ENCODE results near the gene RSPH6A.

The RSPH6A gene

GRCh38 chr19:45782162-45782691 lies 32.9 kb downstream of the RSPH6A start, which contains the start of gene DMPK:
TSS of gene DMPK (minus strand) at chr19:45782490. CDS start at chr19:45782352, 138 bp downstream.
- DNase-seq (ENCODE audit: extremely low read depth, low read depth), result no peak
- TF ChIP-seq CTCF (IDR thresholded peaks at IDR 0.05; ENCODE audit: low read depth, low read length), result no peak

- TF ChIP-seq CTCF (IDR thresholded peaks at IDR 0.05; ENCODE audit: low read depth, low read length), result no peak
- DNase-seq (ENCODE audit: extremely low read depth, low read depth), result no peak
These were observed 33.6 kb downstream of the RSPH6A start for GRCh38 chr19:45781214-45782161.

GRCh38 chr19:45780448-45781213 lies 34.5 kb downstream of the RSPH6A start:
- no peak for TF ChIP-seq CTCF (IDR thresholded peaks at IDR 0.05; ENCODE audit: low read depth, low read length)
- no peak for DNase-seq (ENCODE audit: extremely low read depth, low read depth)

GRCh38 chr19:45780146-45780447 lies 35.0 kb downstream of the RSPH6A start:
- no peak for TF ChIP-seq CTCF (IDR thresholded peaks at IDR 0.05; ENCODE audit: low read depth, low read length)
- DNase-seq (ENCODE audit: extremely low read depth, low read depth), result no peak

- DNase-seq (ENCODE audit: extremely low read depth, low read depth), result no peak
- peak; percentile 26 for TF ChIP-seq CTCF (IDR thresholded peaks at IDR 0.05; ENCODE audit: low read depth, low read length)
These were observed 35.6 kb downstream of the RSPH6A start for GRCh38 chr19:45779231-45780145.

- no peak for TF ChIP-seq CTCF (IDR thresholded peaks at IDR 0.05; ENCODE audit: low read depth, low read length)
These were observed 37.0 kb downstream of the RSPH6A start for GRCh38 chr19:45778010-45778661.

More at GRCh38 chr19:45778010-45778661, 37.0 kb downstream of the RSPH6A start:
- DNase-seq (ENCODE audit: extremely low read depth, low read depth), result no peak
